GM23338 (cell line): ENCODE data around the gene SLC22A3.

Experiments used
- CREB1 ChIP-seq: fragments of 250-450 bp; sonication (Bioruptor Pico); IDR thresholded peaks from 2 replicates; pipeline ENCODE4 v1.5.0; 2020; ENCODE audit warnings: low read depth, mild to moderate bottlenecking, moderate library complexity
- CTCF ChIP-seq, 2 experiments: fragments of 200-600 bp in 1 of 2; sonication (generic) in 1 of 2; conservative IDR thresholded peaks; 2 replicates each; pipeline versions ENCODE4 v1.5.1 to v1.6.1; 2016 to 2017; ENCODE audit warnings: antibody characterized with exemption in 2 of 2, low read depth in 2 of 2, mild to moderate bottlenecking in 2 of 2, moderate library complexity in 1 of 2
- ETS1 ChIP-seq: IDR thresholded peaks from 2 replicates; pipeline ENCODE4 v1.6.1; 2016; ENCODE audit warnings: antibody characterized with exemption
- EZH2 ChIP-seq: fragments of 200-600 bp; sonication (generic); IDR thresholded peaks from one replicate; pipeline ENCODE4 v1.8.0; 2017; ENCODE audit warnings: antibody characterized with exemption, mild to moderate bottlenecking, low read depth; ENCODE audit not compliant: unreplicated experiment
- EZH2phosphoT487 ChIP-seq: fragments of 200-600 bp; sonication (generic); IDR thresholded peaks from one replicate; pipeline ENCODE4 v1.8.1; 2018; ENCODE audit warnings: antibody characterized with exemption; ENCODE audit not compliant: unreplicated experiment
- JUNB ChIP-seq: IDR thresholded peaks from one replicate; pipeline ENCODE4 v1.6.1; 2016; ENCODE audit warnings: antibody characterized with exemption; ENCODE audit not compliant: unreplicated experiment
- NANOG ChIP-seq: IDR thresholded peaks from 2 replicates; pipeline ENCODE4 v1.6.1; 2016; ENCODE audit warnings: antibody characterized with exemption, borderline replicate concordance
- POLR2AphosphoS5 ChIP-seq: IDR thresholded peaks from 2 replicates; pipeline ENCODE4 v1.6.1; 2016; ENCODE audit warnings: antibody characterized with exemption, low read depth
- STAT1 ChIP-seq: IDR thresholded peaks from one replicate; pipeline ENCODE4 v1.6.1; 2016; ENCODE audit warnings: antibody characterized with exemption; ENCODE audit not compliant: unreplicated experiment
- ZNF114 ChIP-seq: fragments of 250-450 bp; sonication (Bioruptor Pico); IDR thresholded peaks from 2 replicates; pipeline ENCODE4 v1.5.0; 2020; ENCODE audit warnings: mild to moderate bottlenecking, moderate library complexity
- ZNF331 ChIP-seq: fragments of 250-450 bp; sonication (Bioruptor Pico); IDR thresholded peaks from 2 replicates; pipeline ENCODE4 v1.5.0; 2020; ENCODE audit warnings: low read depth, mild to moderate bottlenecking, moderate library complexity
- ZNF462 ChIP-seq: fragments of 250-450 bp; sonication (Bioruptor Pico); IDR thresholded peaks from 2 replicates; pipeline ENCODE4 v1.5.0; 2020; ENCODE audit warnings: mild to moderate bottlenecking, moderate library complexity
- TF ChIP-seq, protein P1 (sequence below): IDR thresholded peaks from one replicate; pipeline ENCODE4 v1.6.1; 2018; ENCODE audit warnings: antibody characterized with exemption; ENCODE audit not compliant: unreplicated experiment

DNA sequence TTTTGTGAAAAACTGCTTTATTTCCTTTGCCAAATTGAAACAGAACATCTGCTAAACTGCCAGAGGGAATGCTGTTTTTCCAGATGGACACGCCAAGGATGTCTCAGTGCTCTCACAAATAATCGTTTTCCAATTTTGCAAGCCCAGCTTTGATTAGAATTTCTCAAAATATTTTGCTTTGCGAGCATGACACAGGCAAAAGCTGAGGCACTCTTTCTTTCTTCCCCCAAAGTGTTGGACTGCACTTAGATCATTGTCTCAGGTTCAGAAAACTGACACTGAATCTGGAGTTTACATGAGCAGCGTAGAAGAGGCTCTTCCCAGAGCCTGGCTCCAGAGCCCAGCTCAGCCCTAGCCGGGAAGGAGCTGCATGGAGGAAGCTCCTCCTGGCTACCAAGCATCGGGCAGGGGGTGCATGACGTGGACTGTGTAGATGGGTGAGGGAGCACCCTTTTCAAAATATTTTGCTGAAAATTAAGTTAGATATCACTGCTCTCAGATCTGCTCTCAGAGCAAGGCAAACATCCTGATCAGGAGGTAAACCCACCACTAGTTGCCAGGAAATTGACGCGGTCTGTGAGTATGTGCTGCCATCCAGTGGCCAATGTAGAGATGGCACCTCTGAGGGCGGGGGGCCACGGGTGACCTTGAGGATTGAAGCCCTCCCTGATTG, 107.5 kb downstream of the SLC22A3 start:
- TF ChIP-seq CTCF (conservative IDR thresholded peaks at IDR 0.05; ENCODE audit: low read depth in 2 of 2): peak; percentile 99
- no peak for TF ChIP-seq EZH2
- TF ChIP-seq POLR2AphosphoS5: no peak
- TF ChIP-seq EZH2phosphoT487: no peak
- TF ChIP-seq, protein P1, sequence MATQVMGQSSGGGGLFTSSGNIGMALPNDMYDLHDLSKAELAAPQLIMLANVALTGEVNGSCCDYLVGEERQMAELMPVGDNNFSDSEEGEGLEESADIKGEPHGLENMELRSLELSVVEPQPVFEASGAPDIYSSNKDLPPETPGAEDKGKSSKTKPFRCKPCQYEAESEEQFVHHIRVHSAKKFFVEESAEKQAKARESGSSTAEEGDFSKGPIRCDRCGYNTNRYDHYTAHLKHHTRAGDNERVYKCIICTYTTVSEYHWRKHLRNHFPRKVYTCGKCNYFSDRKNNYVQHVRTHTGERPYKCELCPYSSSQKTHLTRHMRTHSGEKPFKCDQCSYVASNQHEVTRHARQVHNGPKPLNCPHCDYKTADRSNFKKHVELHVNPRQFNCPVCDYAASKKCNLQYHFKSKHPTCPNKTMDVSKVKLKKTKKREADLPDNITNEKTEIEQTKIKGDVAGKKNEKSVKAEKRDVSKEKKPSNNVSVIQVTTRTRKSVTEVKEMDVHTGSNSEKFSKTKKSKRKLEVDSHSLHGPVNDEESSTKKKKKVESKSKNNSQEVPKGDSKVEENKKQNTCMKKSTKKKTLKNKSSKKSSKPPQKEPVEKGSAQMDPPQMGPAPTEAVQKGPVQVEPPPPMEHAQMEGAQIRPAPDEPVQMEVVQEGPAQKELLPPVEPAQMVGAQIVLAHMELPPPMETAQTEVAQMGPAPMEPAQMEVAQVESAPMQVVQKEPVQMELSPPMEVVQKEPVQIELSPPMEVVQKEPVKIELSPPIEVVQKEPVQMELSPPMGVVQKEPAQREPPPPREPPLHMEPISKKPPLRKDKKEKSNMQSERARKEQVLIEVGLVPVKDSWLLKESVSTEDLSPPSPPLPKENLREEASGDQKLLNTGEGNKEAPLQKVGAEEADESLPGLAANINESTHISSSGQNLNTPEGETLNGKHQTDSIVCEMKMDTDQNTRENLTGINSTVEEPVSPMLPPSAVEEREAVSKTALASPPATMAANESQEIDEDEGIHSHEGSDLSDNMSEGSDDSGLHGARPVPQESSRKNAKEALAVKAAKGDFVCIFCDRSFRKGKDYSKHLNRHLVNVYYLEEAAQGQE: no peak
- no peak for TF ChIP-seq ETS1
- TF ChIP-seq CREB1 (CRISPR knock-in tag): no peak
- TF ChIP-seq ZNF331 (CRISPR knock-in tag): no peak
- TF ChIP-seq JUNB: no peak
- no peak for TF ChIP-seq STAT1
- no peak for TF ChIP-seq NANOG
- no peak for TF ChIP-seq ZNF462 (CRISPR knock-in tag)
- no peak for TF ChIP-seq ZNF114 (CRISPR knock-in tag)
